SKM-1 treated with dmso at 0.1 percent for 144 hours (cell line): ENCODE measurements around the gene TTC28.

ENCODE experiments used
- DNase-seq: peaks from one replicate; lab custom pipeline; 2025; ENCODE audit not compliant: unreplicated experiment; lab: John Stamatoyannopoulos, UW

The TTC28 gene

DNA sequence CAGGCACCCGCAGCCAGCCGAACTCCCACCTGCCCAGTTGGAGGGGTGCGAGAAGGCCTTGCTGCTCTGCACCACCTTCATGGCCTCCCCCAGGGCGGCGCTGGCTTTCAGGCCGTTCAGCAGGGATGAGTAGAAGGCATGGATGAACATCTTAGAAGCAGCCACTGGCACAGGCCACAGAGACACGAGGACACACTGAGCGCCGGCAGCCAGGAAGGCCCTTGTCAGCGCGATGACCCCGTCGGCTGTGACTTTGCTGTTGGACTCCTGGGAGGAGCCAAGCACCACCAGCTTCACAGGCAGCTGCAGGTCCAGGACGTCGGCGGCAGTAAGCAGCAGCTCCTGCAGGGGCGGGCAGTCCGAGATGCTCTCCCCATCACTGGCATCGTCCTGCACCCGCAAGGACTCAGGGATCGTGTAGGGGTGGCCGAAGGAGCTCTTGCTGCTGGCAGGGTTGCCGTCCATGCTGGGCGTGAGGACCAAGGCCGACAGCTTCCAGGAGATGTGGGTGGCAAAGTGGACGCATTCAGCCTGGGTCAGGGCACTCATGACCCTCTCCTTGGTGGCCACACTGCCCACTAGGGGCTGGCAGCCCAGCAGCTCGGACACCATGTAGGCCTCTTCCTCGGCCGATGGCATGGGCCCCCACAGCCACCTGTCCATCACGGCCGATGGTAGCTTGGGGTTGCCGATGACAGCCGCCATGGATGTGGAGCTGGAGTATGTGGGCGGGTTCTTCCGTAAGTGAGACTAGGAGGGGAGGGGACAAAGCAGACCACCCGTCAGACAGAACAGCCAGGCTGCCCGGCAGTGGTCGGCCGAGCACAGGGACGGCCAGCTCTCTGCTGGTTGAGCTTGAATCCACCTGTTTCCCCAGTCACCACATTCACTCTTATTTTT lies 680.9 kb downstream of the TTC28 start:
- no peak for DNase-seq

- no peak for DNase-seq
These were observed 682.1 kb downstream of the TTC28 start for GRCh38 chr22:27997538-27997937.

DNA sequence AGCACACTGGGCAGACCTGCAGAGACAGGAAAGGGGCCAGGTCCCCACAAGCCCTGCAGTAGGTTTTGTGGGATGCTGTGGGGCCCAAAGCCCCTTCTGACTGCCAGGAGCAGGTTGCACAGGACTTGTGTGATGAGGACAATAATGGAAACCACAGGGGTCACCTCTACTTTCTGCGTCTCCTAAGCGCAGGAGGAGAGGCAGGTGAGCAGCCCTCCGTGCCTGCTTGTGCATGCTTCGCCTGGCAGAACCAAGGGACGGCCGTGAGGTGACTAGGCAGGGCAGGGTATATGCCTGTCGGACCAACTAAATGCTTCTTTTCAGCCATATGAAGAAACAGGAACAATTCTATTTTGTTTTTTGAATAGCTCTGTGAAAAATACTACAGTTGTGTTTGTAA lies 682.7 kb downstream of the TTC28 start:
- no peak for DNase-seq

DNA sequence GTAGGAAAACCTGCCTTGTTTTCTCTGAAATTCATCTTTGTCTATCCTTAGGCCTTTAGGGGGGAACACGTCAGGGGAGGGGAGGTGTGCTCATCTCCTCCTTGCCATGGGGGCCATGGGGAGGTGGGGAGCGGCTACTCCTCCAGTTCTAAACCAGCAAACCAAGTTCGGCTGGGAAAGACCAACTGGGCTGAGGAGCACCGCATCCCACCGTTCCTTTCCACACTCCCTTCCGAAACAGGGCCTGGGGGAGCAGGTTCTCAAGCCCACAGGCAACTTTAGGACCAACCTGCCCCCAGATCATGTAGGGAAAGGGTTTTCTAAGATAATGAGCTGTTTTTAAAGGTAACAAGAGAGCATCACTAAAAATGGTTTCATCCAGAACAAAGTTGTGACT lies 683.1 kb downstream of the TTC28 start:
- no peak for DNase-seq

GRCh38 chr22:27995801-27996528 lies 683.7 kb downstream of the TTC28 start:
- DNase-seq, result no peak

DNA sequence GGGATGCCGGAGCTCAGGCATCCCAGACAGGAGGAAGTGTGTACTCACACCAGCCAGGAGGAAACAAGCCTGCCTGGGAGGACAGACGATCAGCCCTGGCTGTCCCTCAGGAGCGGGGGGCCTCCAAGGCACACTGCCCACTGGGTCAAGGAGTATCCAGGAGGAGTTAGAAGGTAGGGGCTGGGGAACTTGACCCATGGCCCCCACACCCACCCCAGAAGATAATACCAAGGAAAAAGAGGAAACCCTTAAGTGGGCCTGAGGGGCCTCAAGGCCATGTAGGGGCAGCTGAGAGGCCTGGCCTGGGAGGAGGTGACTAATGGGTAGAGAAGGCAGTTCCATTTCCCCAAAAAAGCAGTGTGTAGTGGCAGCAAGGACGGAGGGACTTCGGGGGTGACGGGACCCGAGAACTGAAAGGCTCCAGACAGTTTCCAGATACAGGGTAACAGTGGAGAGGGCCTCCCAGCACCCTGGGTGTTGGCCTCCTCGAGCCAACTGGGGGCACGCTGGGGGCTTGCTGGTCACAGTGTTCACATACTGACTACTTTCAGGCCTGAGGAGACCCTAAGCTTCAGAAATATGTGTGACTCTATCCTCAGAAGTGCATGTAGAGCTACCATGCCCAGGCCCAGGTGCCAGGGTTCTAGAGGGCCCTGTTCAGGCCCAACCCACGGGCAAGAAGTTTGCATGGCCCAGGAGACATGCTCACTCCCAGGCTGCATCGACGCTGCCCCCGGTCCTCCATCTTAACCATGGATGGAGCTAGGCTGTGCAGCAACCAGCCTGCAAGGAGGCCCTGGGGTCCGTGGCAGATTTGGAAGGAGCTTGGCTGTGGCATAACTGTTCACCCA lies 684.9 kb downstream of the TTC28 start:
- no peak for DNase-seq

DNA sequence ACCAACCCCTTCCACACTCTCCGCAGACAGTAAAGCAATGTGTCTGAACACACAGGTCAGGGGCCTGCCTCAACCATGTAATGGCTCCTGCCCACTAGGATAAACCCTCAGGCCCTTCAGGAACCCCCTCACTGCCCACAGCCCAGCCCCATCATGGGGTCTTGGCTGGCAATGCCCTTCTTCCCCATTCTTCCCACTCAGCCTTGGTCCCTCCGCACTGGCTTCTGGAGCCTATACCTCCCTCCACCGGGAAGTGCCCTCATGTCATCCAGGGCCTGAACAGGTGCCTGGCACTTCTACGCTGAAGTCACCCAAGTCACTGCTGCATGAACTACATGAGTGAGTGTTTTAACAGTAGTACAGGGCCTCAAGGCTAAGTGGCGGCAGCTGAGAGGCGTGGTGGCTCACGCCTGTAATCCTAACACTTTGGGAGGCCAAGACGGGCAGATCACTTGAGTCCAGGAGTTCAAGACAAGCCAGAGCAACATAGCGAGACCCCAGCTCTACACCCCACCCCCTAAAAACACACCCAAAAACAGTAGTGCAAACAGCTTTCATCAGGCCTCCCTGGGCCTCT lies 685.8 kb downstream of the TTC28 start:
- no peak for DNase-seq

GRCh38 chr22:27993201-27993635 lies 686.4 kb downstream of the TTC28 start:
- no peak for DNase-seq

GRCh38 chr22:27992294-27993165 lies 687.1 kb downstream of the TTC28 start:
- DNase-seq, result no peak

DNA sequence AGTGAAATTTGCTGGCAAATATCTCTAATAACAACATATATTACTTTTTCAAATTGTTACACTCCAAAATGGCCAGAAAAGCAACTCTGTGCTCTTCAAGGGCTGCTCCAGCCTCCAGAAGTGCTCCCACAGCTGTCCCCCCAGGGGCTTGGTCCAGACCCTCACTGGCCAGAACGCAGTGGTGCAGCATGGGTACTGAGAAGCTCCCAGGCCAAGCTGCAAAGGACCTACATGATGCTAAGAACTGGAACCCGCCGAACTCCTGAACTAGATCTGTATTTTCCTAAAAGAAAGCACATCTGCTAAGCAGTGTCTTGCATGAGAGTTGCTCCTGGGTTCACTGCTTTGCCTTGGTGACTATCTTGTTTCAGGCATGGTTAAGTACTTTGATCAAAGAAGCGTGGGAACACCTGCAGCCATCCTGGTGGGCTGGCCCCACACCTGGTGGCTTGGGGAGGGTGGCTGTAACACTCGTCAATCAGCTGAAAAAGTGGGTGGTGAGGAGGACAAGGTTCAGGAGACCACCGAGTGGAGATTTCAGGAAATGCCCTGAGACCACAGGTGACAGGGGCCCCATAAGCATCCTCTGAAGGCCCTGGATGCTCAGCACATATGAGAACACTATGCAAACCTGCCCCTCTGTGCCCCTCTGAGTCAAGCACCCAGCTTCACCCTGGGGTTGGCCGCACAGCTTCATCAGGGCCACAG lies 687.9 kb downstream of the TTC28 start:
- no peak for DNase-seq

DNA sequence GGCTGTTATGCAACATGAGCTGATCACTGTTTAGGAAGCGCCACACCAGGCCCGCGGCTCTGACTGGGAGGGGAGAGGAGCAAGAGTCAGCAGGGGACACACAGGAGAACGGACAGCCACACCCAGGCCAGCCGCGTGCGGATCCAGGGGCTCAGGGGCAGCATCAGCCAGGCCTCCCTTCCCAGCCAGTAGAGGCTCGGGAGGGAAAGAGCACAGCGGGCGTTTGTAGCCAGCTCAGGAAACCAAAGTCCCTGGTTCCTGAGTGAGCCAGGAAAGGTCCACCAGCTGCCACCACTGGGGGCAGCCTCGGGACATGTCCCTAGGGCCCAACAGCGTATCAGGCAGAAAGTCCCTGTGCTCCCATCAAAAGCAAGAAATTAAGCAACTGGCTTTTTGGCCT lies 688.8 kb downstream of the TTC28 start:
- DNase-seq, result no peak

- DNase-seq, result no peak
These were observed 689.2 kb downstream of the TTC28 start for GRCh38 chr22:27990451-27990840.

- DNase-seq, result no peak
These were observed 689.7 kb downstream of the TTC28 start for GRCh38 chr22:27989758-27990450.

GRCh38 chr22:27988704-27989103 lies 690.9 kb downstream of the TTC28 start:
- no peak for DNase-seq

DNA sequence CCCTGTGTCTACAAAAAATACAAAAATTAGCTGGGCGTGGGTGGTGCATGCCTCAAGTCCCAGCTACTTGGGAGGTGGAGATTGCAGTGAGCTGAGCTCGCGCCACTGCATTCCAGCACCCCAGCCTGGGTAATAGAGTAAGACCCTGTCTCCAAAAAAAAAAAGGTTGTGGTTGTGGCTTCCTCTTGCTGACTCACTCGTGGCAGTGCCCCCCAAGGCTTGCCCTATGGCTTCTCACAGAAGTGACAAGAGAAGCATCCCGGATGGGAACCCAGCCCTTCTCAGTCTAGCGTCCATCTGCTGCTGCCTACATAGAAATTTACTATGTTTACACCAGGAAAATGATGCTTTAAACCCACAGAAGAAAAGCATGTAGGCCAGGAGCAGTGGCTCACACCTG lies 692.1 kb downstream of the TTC28 start:
- no peak for DNase-seq

DNA sequence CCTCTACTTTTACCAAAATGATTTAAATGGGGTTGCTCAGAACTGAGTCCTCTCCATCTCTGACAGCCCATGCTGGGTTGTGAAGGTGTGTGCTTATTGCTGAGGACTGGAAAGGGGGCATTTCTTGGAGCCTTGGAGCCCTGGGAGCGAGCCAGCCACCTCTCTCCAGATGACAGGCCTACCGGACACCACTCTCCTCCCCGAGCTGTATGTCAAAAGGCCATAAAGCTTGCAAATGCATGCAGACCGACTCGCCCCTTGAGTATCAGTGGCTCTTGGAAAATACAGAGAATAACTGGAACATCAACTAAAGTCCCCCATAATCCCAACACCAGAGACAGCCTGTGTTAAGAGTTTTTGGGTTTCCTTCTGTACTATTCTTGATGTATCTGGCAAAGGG lies 692.7 kb downstream of the TTC28 start:
- DNase-seq, result no peak

GRCh38 chr22:27986459-27986858 lies 693.2 kb downstream of the TTC28 start:
- no peak for DNase-seq

DNA sequence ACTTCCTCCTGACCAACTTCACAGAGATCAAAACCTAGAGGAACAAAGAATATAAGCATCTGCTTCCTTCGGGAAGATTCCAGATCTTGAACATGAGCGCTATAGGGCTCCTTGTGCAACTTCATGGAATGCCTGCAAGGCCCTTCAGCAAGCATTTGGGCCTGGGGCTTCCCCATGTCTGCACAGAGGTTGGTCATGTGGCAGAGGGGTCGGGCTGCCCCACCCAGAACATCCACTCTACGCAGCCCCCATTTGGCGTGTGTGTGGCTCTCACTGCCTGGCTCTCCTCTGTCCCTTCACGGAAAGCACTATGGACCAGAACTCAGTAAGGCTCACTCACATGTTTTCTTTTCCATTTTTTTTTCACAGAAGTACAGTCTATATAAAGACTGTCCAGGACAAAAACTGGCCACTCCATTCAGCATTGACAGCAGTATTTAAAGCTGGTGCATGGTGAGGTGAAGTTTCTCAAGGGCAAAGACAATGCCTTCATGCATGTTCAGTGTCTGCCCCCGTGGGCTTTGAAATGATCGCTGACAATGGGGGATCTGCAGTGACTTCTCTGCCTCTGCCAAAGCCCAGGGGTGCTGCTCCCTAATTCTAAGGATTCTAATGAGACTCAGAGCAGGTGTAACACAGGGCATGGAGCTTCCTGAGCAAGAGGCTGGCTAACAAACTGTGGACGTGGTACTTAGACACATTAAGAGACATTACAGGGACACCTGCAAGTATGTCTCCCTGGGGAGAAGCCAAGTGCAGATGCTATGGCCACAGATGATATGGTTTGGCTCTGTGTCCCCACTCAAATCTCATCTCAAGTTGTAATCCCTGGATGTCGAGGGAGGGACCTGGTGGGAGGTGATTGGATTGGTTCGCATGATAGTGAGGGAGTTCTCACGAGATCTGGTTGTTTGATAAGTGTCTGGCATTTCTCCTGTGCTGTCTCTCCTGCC lies 694.0 kb downstream of the TTC28 start:
- DNase-seq, result no peak
